ENCODE data around the gene BOD1. TPM values are rescaled to one million over a fixed set of nuclear protein-coding genes. Genes with fewer than 3 reads are reported as not detected.

The BOD1 gene
- total and polyA plus RNA-seq, 9 of the 15 experiments (the other 6 are each of a cell fraction or from before 2014, with no cell fraction given): 10.1 to 31.6 (median 22.6) TPM

DNA sequence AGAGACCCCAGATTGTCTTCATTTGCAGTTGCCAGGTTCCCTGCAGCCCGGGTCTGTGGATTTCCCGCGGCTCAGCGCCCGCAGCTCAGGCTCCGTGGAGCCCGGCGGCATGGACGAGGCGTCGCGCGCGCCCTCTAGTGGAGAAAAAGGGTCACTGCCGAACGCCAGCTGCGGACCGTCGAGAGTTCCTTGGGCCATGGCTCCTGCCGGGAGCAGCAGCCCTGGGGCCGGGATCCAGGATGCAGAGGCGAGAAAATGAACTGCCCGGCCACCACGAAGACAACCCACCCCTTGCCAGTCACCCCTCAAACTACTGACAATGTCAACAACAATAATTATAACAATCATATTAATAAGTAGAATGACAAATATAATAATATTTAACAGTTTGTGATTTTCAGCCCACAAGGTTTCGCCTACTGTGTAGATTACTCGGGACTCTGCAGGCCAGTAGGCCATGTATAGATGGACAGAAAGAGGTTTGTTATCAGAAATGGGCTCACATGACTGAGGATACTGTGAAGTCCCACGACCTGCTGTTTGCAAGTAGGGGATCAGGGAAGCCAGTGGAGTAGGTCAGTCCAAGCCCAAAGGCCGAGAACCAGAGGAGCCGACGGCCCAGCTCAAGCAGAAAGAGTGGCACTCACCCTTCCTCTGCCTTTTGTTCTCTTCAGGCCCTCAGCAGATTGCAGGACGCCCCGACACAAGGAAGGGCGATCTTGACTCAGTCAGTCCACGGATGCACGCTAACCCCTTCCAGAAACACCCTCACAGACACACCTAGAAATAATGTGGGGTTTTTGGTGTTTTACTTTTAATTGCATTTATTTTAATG is 43.1 kb downstream of the BOD1 start:
- no TSS peak for BruUV-seq (replicated peaks)
- TF ChIP-seq HNRNPL (IDR thresholded peaks at IDR 0.05; ENCODE audit: low read depth, low read length): no peak
- TF ChIP-seq MYC (IDR thresholded peaks at IDR 0.05; ENCODE audit: low read depth, low read length): 0 out of 2 replicates have a peak, but pooled peaks have one; percentile 17
- TF ChIP-seq MYC (CRISPR knock-in tag; IDR thresholded peaks at IDR 0.05; ENCODE audit: borderline replicate concordance, low read depth): no peak
- TF ChIP-seq, protein P1, sequence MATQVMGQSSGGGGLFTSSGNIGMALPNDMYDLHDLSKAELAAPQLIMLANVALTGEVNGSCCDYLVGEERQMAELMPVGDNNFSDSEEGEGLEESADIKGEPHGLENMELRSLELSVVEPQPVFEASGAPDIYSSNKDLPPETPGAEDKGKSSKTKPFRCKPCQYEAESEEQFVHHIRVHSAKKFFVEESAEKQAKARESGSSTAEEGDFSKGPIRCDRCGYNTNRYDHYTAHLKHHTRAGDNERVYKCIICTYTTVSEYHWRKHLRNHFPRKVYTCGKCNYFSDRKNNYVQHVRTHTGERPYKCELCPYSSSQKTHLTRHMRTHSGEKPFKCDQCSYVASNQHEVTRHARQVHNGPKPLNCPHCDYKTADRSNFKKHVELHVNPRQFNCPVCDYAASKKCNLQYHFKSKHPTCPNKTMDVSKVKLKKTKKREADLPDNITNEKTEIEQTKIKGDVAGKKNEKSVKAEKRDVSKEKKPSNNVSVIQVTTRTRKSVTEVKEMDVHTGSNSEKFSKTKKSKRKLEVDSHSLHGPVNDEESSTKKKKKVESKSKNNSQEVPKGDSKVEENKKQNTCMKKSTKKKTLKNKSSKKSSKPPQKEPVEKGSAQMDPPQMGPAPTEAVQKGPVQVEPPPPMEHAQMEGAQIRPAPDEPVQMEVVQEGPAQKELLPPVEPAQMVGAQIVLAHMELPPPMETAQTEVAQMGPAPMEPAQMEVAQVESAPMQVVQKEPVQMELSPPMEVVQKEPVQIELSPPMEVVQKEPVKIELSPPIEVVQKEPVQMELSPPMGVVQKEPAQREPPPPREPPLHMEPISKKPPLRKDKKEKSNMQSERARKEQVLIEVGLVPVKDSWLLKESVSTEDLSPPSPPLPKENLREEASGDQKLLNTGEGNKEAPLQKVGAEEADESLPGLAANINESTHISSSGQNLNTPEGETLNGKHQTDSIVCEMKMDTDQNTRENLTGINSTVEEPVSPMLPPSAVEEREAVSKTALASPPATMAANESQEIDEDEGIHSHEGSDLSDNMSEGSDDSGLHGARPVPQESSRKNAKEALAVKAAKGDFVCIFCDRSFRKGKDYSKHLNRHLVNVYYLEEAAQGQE (IDR thresholded peaks at IDR 0.05; ENCODE audit: borderline replicate concordance): peak; percentile 66
- TF ChIP-seq, protein P1 (CRISPR knock-in tag; IDR thresholded peaks at IDR 0.05; ENCODE audit: low read depth): no peak
- no peak for TF ChIP-seq SAFB2 (IDR thresholded peaks at IDR 0.05; ENCODE audit: borderline replicate concordance, low read depth, low read length, severe bottlenecking)
- no peak for TF ChIP-seq ZNF644 (tag; IDR thresholded peaks at IDR 0.05; ENCODE audit: low read depth)
- no peak for TF ChIP-seq NR2C2 (CRISPR knock-in tag; IDR thresholded peaks at IDR 0.05)
- no peak for TF ChIP-seq NR2C2 (tag; IDR thresholded peaks at IDR 0.05)
- TF ChIP-seq RBFOX2 (IDR thresholded peaks at IDR 0.05; ENCODE audit: low read depth, low read length): no peak
- TF ChIP-seq XRCC5 (IDR thresholded peaks at IDR 0.05; ENCODE audit: low read depth, low read length): 0 out of 2 replicates have a peak, but pooled peaks have one; percentile 51
- TF ChIP-seq HNRNPLL (IDR thresholded peaks at IDR 0.05; ENCODE audit: low read depth, low read length, poor library complexity, severe bottlenecking): peak; percentile 28
- TF ChIP-seq ZNF785 (CRISPR knock-in tag; IDR thresholded peaks at IDR 0.05): no peak

More for the DNA sequence above, 43.1 kb downstream of the BOD1 start:
- Histone ChIP-seq H3K27me3 (ENCODE audit: control insufficient read depth in 2 of 2, insufficient read depth in 2 of 2, low read length in 2 of 2) (peaks cover 33 to 68% of the 10 kb centered on the region in 2 experiments), H3K9ac (ENCODE audit: insufficient read depth in 1 of 2, low read depth in 2 of 2, low read length in 2 of 2) (peak overlapping the region in 1 of 2 experiments; percentile 75; a peak in 1 of 4 replicates), H3K9me1 (ENCODE audit: control insufficient read depth, insufficient read depth, low read length) (no peaks in the 10 kb centered on the region), H3K4me3 (no peak overlapping the region), H2AFZ (ENCODE audit: low read depth, low read length) (peak overlapping the region; percentile 75; the same call in 1 of the 2 replicates), H3K27ac (ENCODE audit: extremely low read depth, low read depth, low read length) (no peak overlapping the region), H3K36me3 (ENCODE audit: control insufficient read depth, insufficient read depth, low read length) (no peaks in the 10 kb centered on the region), H4K20me1 (replicated peaks; ENCODE audit: control insufficient read depth, insufficient read depth, low read length) (0 out of 2 replicates have a peak, but pooled peaks cover 3% of the 10 kb centered on the region), H3K79me2 (ENCODE audit: control insufficient read depth, insufficient read depth, low read length) (no peaks in the 10 kb centered on the region), H3K9me3 (replicated peaks; ENCODE audit: control insufficient read depth, insufficient read depth, low read depth, low read length) (no peaks in the 10 kb centered on the region), H3K4me2 (ENCODE audit: insufficient read depth, low read length) (no peak overlapping the region; the same call in 1 of the 2 replicates), H3K4me1 (replicated peaks in 1 of 2; ENCODE audit: control insufficient read depth in 2 of 2, insufficient read depth in 2 of 2, low read length in 2 of 2) (peaks cover 0 to 4% of the 10 kb centered on the region in 2 experiments; a peak in 1 of 5 replicates)
- CTCF ChIA-PET (ENCODE audit: low intra/inter-chr PET ratio): interaction anchor here (0.6 kb wide), 1 partner anchor 104 kb away, joined by 3 read pairs; no protein-coding TSS in a partner anchor
- peak; percentile 71 to 83 (median 76) for DNase-seq (ENCODE audit: extremely low read depth in 1 of 4, low spot score in 3 of 4)
- intact Hi-C loops (cut with micrococcal nuclease) (loop anchor here (2.0 to 10.0 kb wide), 3 partner anchors 123 to 281 kb away; no protein-coding TSS in a partner anchor), in situ Hi-C loops (cut with MboI) (no loop called here)
- POLR2A ChIA-PET: interaction anchor here (0.6 to 0.8 kb wide), 3 partner anchors 10 to 472 kb away, joined by 3 read pairs; partner anchors contain the start of gene NSG2
- peak; percentile 84 for FAIRE-seq
- WGBS (ENCODE audit: insufficient coverage, low coverage, missing lambda C conversion rate): 9% methylated on average over 35 of the region's 35 CpGs
- ATAC-seq: peak; percentile 99

Measured in K562 (cell line).